Spleen (tissue), 11 donors: ENCODE data around the gene LRCH3. TPM values are rescaled to one million over a fixed set of nuclear protein-coding genes. Genes with fewer than 3 reads are reported as not detected.
A peak's percentile ranks its signal among the peaks of the same experiment; 100 is the strongest.

Source experiments
- DNase-seq: peaks from one replicate; pipeline ENCODE4 v3.0.0-alpha.2; 2020
- H3K27ac ChIP-seq, 8 donors: fragments of 200-600 bp; sonication (generic) in 7 of 8; 1 replicate in 4 of 8; 2 replicates in 4 of 8; pipeline versions ENCODE4 v1.5.0 to v1.8.0; 2016 to 2021; ENCODE audit warnings: inconsistent platforms in 4 of 8, mild to moderate bottlenecking in 4 of 8, moderate library complexity in 1 of 8
- H3K27me3 ChIP-seq, 7 donors: fragments of 200-600 bp; sonication (generic) in 6 of 7; replicated peaks in 1 of 7; 1 replicate in 4 of 7; 2 replicates in 3 of 7; pipeline versions ENCODE4 v1.5.0 to v1.8.0; 2016 to 2021; ENCODE audit warnings: inconsistent platforms in 3 of 7, mild to moderate bottlenecking in 1 of 7
- H3K36me3 ChIP-seq, 6 donors: fragments of 200-600 bp; sonication (generic) in 5 of 6; 1 replicate in 4 of 6; 2 replicates in 2 of 6; pipeline versions ENCODE4 v1.5.0 to v1.8.0; 2016 to 2021; ENCODE audit warnings: inconsistent platforms in 2 of 6
- H3K4me1 ChIP-seq, 6 donors: fragments of 200-600 bp; sonication (generic) in 5 of 6; 1 replicate in 3 of 6; 2 replicates in 3 of 6; pipeline versions ENCODE4 v1.5.0 to v1.8.0; 2016 to 2021; ENCODE audit warnings: inconsistent platforms in 3 of 6
- H3K4me3 ChIP-seq, 8 donors: fragments of 200-600 bp; sonication (generic) in 7 of 8; 1 replicate in 4 of 8; 2 replicates in 4 of 8; pipeline versions ENCODE4 v1.5.0 to v1.8.0; 2016 to 2021; ENCODE audit warnings: inconsistent platforms in 4 of 8, mild to moderate bottlenecking in 4 of 8, moderate library complexity in 2 of 8
- H3K9me3 ChIP-seq, 8 donors: fragments of 200-600 bp; sonication (generic) in 7 of 8; 1 replicate in 4 of 8; 2 replicates in 4 of 8; pipeline versions ENCODE4 v1.5.0 to v1.8.0; 2016 to 2021; ENCODE audit warnings: inconsistent platforms in 4 of 8
- POLR2A ChIP-seq, 3 donors: fragments of 450-650 bp; IDR thresholded peaks; one replicate each; pipeline ENCODE4 v1.5.1; 2017; ENCODE audit warnings: antibody characterized with exemption in 3 of 3, mild to moderate bottlenecking in 1 of 3
- POLR2AphosphoS5 ChIP-seq, 3 donors: sonication (generic); formaldehyde crosslinking; IDR thresholded peaks; one replicate each; pipeline ENCODE4 v1.5.1; 2017; ENCODE audit warnings: antibody characterized with exemption in 3 of 3
- WGBS, 5 donors: extraction: QIAGEN DNeasy Blood & Tissue Kit in 3 of 5; methylation state at CpG; one replicate each; pipeline versions ENCODE4 v1.1.5 to v1.1.7; 2013 to 2018; 5-methylcytosine and 5-hydroxymethylcytosine counted together
- intact Hi-C: fragments of 100-400 bp; cut with DNase I; formaldehyde crosslinking; loops from one replicate; pipeline ENCODE4 v1.15.0; 2023; ENCODE audit warnings: low total_unique reads
- polyA plus RNA-seq, 3 donors: library from polyadenylated mRNA; stranded (reverse); fragments of 200-250 nt; gene quantifications; one replicate each; pipeline ENCODE4 v1.2.1, GENCODE V29; 2013
- total RNA-seq, 7 donors: library from RNA; depleted of rRNA in 3 of 7; stranded (reverse); fragments of >200 nt in 3 of 7; fragmentation: NEBNext Ultra II Directional in 4 of 7; extraction: Animal tissue kit (Norgen Biotek cat#: 25700) in 4 of 7; gene quantifications; one replicate each; pipeline versions ENCODE4 v1.1.0 to v1.2.1, GENCODE V29; 2016 to 2021
- TF ChIP-seq, protein P1 (sequence below), 11 experiments: fragments of 200-600 bp in 7 of 11; fragments of 450-650 bp in 4 of 11; sonication (generic) in 4 of 11; IDR thresholded peaks in 8 of 11; conservative IDR thresholded peaks in 3 of 11; 1 replicate in 7 of 11; 2 replicates in 4 of 11; pipeline versions ENCODE4 v1.4.0 to v1.8.0; 2016 to 2021; ENCODE audit warnings: antibody characterized with exemption in 11 of 11, inconsistent platforms in 4 of 11, mild to moderate bottlenecking in 1 of 11
- donor health status: healthy with polysubstance abuse.
- donor health status: DM: no; HTN: no; CAD: no; lungs with moderate emphysema.
- donor health status: DM: no; HTN: no; CAD: no.
- donor health status: Bipolar disorder and iron deficiency.
- donor health status: healthy.
- donor health status: DM: no; HTN: no; CAD: no.
- donor health status: DM: yes; HTN: yes; CAD: no.

LRCH3 gene
- total and polyA plus RNA-seq, 10 donors: 7.7 to 86.2 (median 67.0) TPM

DNA sequence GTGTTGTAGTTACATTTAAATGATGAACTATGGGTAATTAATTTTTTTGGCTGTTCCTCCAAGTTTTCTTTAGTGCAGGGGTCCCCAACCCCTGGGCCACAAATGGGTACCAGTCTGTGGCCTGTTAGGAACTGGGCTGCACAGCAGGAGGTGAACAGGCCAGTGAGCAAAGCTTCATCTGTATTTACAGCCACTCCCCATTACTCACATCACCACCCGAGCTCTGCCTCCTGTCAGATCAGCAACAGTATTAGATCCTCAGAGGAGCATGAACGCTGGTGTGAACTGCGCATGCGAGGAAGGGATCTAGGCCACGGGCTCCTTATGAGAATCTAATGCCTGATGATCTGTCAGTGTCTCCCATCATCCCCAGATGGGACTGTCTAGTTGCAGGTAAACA, 83.0 kb downstream of the LRCH3 start:
- WGBS, 5 donors: 91 to 98% (median 95%) methylated on average over 5 of the region's 5 CpGs
- Histone ChIP-seq H3K27ac (no peak overlapping the region), H3K4me1 (no peaks in the 10 kb centered on the region), H3K27me3 (no peaks in the 10 kb centered on the region), H3K36me3 (peaks cover 9 to 92% (median 68%) of the 10 kb centered on the region in 6 donors), H3K4me3 (no peak overlapping the region), H3K9me3 (no peaks in the 10 kb centered on the region)
- intact Hi-C loops: no loop called here
- no peak for DNase-seq
- TF ChIP-seq POLR2A (IDR thresholded peaks at IDR 0.05) (no peak), POLR2AphosphoS5 (IDR thresholded peaks at IDR 0.05) (no peak)
- TF ChIP-seq, protein P1, sequence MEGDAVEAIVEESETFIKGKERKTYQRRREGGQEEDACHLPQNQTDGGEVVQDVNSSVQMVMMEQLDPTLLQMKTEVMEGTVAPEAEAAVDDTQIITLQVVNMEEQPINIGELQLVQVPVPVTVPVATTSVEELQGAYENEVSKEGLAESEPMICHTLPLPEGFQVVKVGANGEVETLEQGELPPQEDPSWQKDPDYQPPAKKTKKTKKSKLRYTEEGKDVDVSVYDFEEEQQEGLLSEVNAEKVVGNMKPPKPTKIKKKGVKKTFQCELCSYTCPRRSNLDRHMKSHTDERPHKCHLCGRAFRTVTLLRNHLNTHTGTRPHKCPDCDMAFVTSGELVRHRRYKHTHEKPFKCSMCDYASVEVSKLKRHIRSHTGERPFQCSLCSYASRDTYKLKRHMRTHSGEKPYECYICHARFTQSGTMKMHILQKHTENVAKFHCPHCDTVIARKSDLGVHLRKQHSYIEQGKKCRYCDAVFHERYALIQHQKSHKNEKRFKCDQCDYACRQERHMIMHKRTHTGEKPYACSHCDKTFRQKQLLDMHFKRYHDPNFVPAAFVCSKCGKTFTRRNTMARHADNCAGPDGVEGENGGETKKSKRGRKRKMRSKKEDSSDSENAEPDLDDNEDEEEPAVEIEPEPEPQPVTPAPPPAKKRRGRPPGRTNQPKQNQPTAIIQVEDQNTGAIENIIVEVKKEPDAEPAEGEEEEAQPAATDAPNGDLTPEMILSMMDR (IDR thresholded peaks at IDR 0.05 in 8 of 11, conservative IDR thresholded peaks at IDR 0.05 in 3 of 11): no peak

DNA sequence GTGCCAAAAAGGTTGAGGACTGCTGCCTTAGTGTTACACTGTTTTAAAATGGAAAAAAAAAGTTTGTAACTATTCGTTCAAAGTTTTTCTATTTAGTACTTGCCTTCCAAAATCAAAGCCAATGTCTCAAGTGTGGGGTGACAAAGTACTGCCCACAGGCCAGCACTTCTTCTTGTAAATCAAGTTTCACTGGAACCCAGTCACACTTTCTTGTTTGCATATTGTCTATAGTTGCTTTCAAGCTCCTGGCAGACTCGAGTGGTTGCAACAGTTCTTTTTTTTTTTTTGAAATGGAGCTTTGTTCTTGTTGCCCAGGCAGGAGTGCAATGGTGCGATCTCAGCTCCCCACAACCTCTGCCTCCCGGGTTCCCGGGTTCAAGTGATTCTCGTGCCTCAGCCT, 83.6 kb downstream of the LRCH3 start:
- no peak overlapping the region for H3K4me3 ChIP-seq
- DNase-seq: no peak
- no peaks in the 10 kb centered on the region for H3K9me3 ChIP-seq
- H3K27me3 ChIP-seq: no peaks in the 10 kb centered on the region
- TF ChIP-seq, protein P1 (IDR thresholded peaks at IDR 0.05 in 8 of 11, conservative IDR thresholded peaks at IDR 0.05 in 3 of 11): no peak
- TF ChIP-seq POLR2A (IDR thresholded peaks at IDR 0.05): no peak
- TF ChIP-seq POLR2AphosphoS5 (IDR thresholded peaks at IDR 0.05): no peak
- H3K27ac ChIP-seq: no peak overlapping the region
- H3K4me1 ChIP-seq: no peaks in the 10 kb centered on the region
- intact Hi-C loops: no loop called here
- WGBS, 5 donors: 82 to 92% (median 90%) methylated on average over 6 of the region's 6 CpGs
- peaks cover 9 to 95% (median 71%) of the 10 kb centered on the region in 6 donors for H3K36me3 ChIP-seq

DNA sequence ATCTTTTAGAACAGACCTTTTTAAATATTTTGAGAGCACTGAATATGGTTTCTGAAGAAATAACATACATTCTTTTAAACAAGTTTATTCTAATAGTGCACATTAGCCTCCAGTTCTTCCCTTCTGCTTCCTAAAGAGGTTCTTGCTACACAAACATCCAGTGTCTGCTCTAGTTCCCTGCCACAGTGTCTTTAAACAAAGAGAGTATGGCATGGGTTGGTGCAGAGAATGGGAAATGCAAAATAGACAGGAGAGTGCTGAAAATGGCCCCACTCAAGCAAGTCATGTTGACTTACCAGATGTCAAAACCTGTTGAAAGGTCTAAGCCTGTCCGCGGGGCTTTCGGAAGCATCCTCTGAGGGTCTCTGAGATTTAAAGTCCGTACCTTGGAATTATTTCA, 86.8 kb downstream of the LRCH3 start:
- Histone ChIP-seq H3K27ac (peak overlapping the region in 2 of 8 donors; percentile 14 to 63), H3K4me1 (peaks cover 0 to 14% (median under 1%) of the 10 kb centered on the region in 6 donors), H3K36me3 (peaks cover 5 to 90% (median 51%) of the 10 kb centered on the region in 6 donors), H3K9me3 (no peaks in the 10 kb centered on the region), H3K4me3 (no peak overlapping the region), H3K27me3 (no peaks in the 10 kb centered on the region)
- WGBS, 5 donors: 92 to 99% (median 95%) methylated on average over 4 of the region's 4 CpGs
- intact Hi-C loops: no loop called here
- TF ChIP-seq POLR2A (IDR thresholded peaks at IDR 0.05) (no peak), POLR2AphosphoS5 (IDR thresholded peaks at IDR 0.05) (no peak)
- TF ChIP-seq, protein P1 (IDR thresholded peaks at IDR 0.05 in 8 of 11, conservative IDR thresholded peaks at IDR 0.05 in 3 of 11): no peak
- no peak for DNase-seq

DNA sequence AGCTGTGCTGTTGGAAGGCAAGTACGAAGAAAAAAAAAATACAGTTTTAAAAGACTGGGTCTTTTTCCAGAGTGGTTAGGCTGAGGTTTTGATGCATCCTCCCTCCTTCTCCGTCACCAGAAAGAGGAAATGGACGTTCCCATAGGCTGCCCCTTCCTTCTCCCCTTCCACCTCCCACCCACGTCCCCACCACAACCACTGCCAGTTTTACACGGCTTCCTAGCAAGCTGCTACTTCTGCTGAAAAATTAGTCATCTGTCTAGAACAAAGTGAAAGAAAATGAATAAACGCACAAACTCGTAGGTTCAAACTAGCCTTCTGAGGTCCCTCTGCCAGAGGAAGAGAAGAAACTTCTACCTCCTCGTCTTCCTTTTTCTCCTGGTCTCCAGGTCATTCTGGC, 87.4 kb downstream of the LRCH3 start:
- no peaks in the 10 kb centered on the region for H3K9me3 ChIP-seq
- H3K4me1 ChIP-seq: peaks cover 0 to 19% (median 1%) of the 10 kb centered on the region in 6 donors
- peaks cover 5 to 89% (median 48%) of the 10 kb centered on the region in 6 donors for H3K36me3 ChIP-seq
- no peak for DNase-seq
- peak overlapping the region in 2 of 8 donors; percentile 14 to 63 for H3K27ac ChIP-seq
- TF ChIP-seq POLR2AphosphoS5 (IDR thresholded peaks at IDR 0.05): no peak
- no peak for TF ChIP-seq POLR2A (IDR thresholded peaks at IDR 0.05)
- TF ChIP-seq, protein P1 (IDR thresholded peaks at IDR 0.05 in 8 of 11, conservative IDR thresholded peaks at IDR 0.05 in 3 of 11): no peak
- intact Hi-C loops: no loop called here
- no peak overlapping the region for H3K4me3 ChIP-seq
- no peaks in the 10 kb centered on the region for H3K27me3 ChIP-seq
- WGBS, 5 donors: 34 to 56% (median 42%) methylated on average over 8 of the region's 8 CpGs
